Measurements from ENCODE around the gene RALGPS1. TPM values are rescaled to one million over a fixed set of nuclear protein-coding genes. Genes with fewer than 3 reads are reported as not detected.

Gene RALGPS1
- total and polyA plus RNA-seq, 10 donors, result 2.5 to 27.3 (median 14.1) TPM

- WGBS, 5 donors, result 83 to 93% (median 90%) methylated on average over 5 of the region's 5 CpGs
- Histone ChIP-seq H3K27me3 (replicated peaks in 1 of 7) (no peaks in the 10 kb centered on the region), H3K4me3 (no peak overlapping the region), H3K27ac (no peak overlapping the region), H3K4me1 (peaks cover 0 to 6% (median 0%) of the 10 kb centered on the region in 6 donors), H3K9me3 (no peaks in the 10 kb centered on the region), H3K36me3 (peaks cover 0 to 14% (median 0%) of the 10 kb centered on the region in 6 donors)
- no peak for DNase-seq
- intact Hi-C loops (cut with DNase I; ENCODE audit: low total_unique reads), result no loop called here
- no peak for TF ChIP-seq POLR2A (IDR thresholded peaks at IDR 0.05)
- no peak for TF ChIP-seq CTCF (IDR thresholded peaks at IDR 0.05 in 8 of 11, conservative IDR thresholded peaks at IDR 0.05 in 3 of 11)
- no peak for TF ChIP-seq POLR2AphosphoS5 (IDR thresholded peaks at IDR 0.05)
These were observed 123.9 kb downstream of the RALGPS1 start for GRCh38 chr9:127038531-127038930.

- Histone ChIP-seq H3K4me3 (no peak overlapping the region), H3K27ac (no peak overlapping the region), H3K36me3 (peaks cover 0 to 11% (median 0%) of the 10 kb centered on the region in 6 donors), H3K27me3 (replicated peaks in 1 of 7) (no peaks in the 10 kb centered on the region), H3K4me1 (peaks cover 0 to 6% (median 0%) of the 10 kb centered on the region in 6 donors), H3K9me3 (no peaks in the 10 kb centered on the region)
- no peak for DNase-seq
- intact Hi-C loops (cut with DNase I; ENCODE audit: low total_unique reads), result no loop called here
- 83 to 95% (median 89%) methylated on average over 2 of the region's 2 CpGs for WGBS, 5 donors
- no peak for TF ChIP-seq POLR2AphosphoS5 (IDR thresholded peaks at IDR 0.05)
- no peak for TF ChIP-seq CTCF (IDR thresholded peaks at IDR 0.05 in 8 of 11, conservative IDR thresholded peaks at IDR 0.05 in 3 of 11)
- TF ChIP-seq POLR2A (IDR thresholded peaks at IDR 0.05), result no peak
These were observed 124.9 kb downstream of the RALGPS1 start for GRCh38 chr9:127039492-127039891.

GRCh38 chr9:127045148-127045547 is 130.6 kb downstream of the RALGPS1 start:
- no peak overlapping the region for H3K4me3 ChIP-seq
- DNase-seq, result no peak
- TF ChIP-seq POLR2A (IDR thresholded peaks at IDR 0.05) (no peak), CTCF (IDR thresholded peaks at IDR 0.05 in 8 of 11, conservative IDR thresholded peaks at IDR 0.05 in 3 of 11) (no peak), POLR2AphosphoS5 (IDR thresholded peaks at IDR 0.05) (no peak)
- no peak overlapping the region for H3K27ac ChIP-seq
- intact Hi-C loops (cut with DNase I; ENCODE audit: low total_unique reads), result no loop called here
- H3K36me3 ChIP-seq, result no peaks in the 10 kb centered on the region
- H3K27me3 ChIP-seq (replicated peaks in 1 of 7), result no peaks in the 10 kb centered on the region
- WGBS, 5 donors, result 96 to 100% (median 98%) methylated on average over 1 of the region's 1 CpG
- H3K9me3 ChIP-seq, result no peaks in the 10 kb centered on the region
- H3K4me1 ChIP-seq, result peaks cover 15 to 24% (median 20%) of the 10 kb centered on the region in 6 donors

GRCh38 chr9:127047971-127048370 is 133.4 kb downstream of the RALGPS1 start:
- H3K27ac ChIP-seq, result peak overlapping the region in 7 of 8 donors; percentile 47 to 80 (median 76)
- no peaks in the 10 kb centered on the region for H3K27me3 ChIP-seq (replicated peaks in 1 of 7)
- no peak for TF ChIP-seq POLR2A (IDR thresholded peaks at IDR 0.05)
- TF ChIP-seq CTCF (IDR thresholded peaks at IDR 0.05 in 8 of 11, conservative IDR thresholded peaks at IDR 0.05 in 3 of 11), result no peak
- TF ChIP-seq POLR2AphosphoS5 (IDR thresholded peaks at IDR 0.05), result no peak
- DNase-seq, result no peak
- H3K36me3 ChIP-seq, result peaks cover 0 to 4% (median 0%) of the 10 kb centered on the region in 6 donors
- intact Hi-C loops (cut with DNase I; ENCODE audit: low total_unique reads), result no loop called here
- 86 to 95% (median 94%) methylated on average over 3 of the region's 3 CpGs for WGBS, 5 donors
- H3K4me1 ChIP-seq, result peaks cover 15 to 49% (median 27%) of the 10 kb centered on the region in 6 donors
- H3K4me3 ChIP-seq, result no peak overlapping the region
- H3K9me3 ChIP-seq, result no peaks in the 10 kb centered on the region
